ENCODE measurements around the gene TAS2R8. TPM values are rescaled to one million over a fixed set of nuclear protein-coding genes. Genes with fewer than 3 reads are reported as not detected.

TAS2R8 gene
- total RNA-seq (0.58 TPM), polyA plus RNA-seq (not detected)

- no peak within 1 kb of the TSS for H3K27ac ChIP-seq (ENCODE audit: low read depth)
- no peaks in the 10 kb centered on the region for H3K36me3 ChIP-seq (ENCODE audit: insufficient read depth)
- no peaks in the 10 kb centered on the region for H3K4me1 ChIP-seq (ENCODE audit: insufficient read depth)
- no peak within 1 kb of the TSS for H3K4me3 ChIP-seq (ENCODE audit: low read depth, low read length)
- WGBS = 74% methylated on average over 1 of the region's 1 CpG
- no peak for DNase-seq (ENCODE audit: extremely low spot score)
Observed at GRCh38 chr12:10807186-10807585, at the start of gene TAS2R8. Gene TAS2R8 (minus strand): TSS chr12:10807286. CDS start chr12:10806980, 306 bp downstream.

- Histone ChIP-seq H3K4me3 (ENCODE audit: low read depth, low read length) (no peak overlapping the region), H3K4me1 (ENCODE audit: insufficient read depth) (no peaks in the 10 kb centered on the region), H3K27ac (ENCODE audit: low read depth) (no peak overlapping the region), H3K36me3 (ENCODE audit: insufficient read depth) (peaks cover 2% of the 10 kb centered on the region)
- DNase-seq (ENCODE audit: extremely low spot score) = no peak
- WGBS = 98% methylated on average over 2 of the region's 2 CpGs
Observed at GRCh38 chr12:10855807-10856206, 48.7 kb upstream of the TAS2R8 start.

GRCh38 chr12:10853776-10854175, 46.7 kb upstream of the TAS2R8 start:
- H3K27ac ChIP-seq (ENCODE audit: low read depth) = no peak overlapping the region
- no peaks in the 10 kb centered on the region for H3K4me1 ChIP-seq (ENCODE audit: insufficient read depth)
- peaks cover 2% of the 10 kb centered on the region for H3K36me3 ChIP-seq (ENCODE audit: insufficient read depth)
- DNase-seq (ENCODE audit: extremely low spot score) = no peak
- H3K4me3 ChIP-seq (ENCODE audit: low read depth, low read length) = no peak overlapping the region
- 80% methylated on average over 2 of the region's 2 CpGs for WGBS

GRCh38 chr12:10851243-10851858, 44.3 kb upstream of the TAS2R8 start:
- 64% methylated on average over 4 of the region's 4 CpGs for WGBS
- no peaks in the 10 kb centered on the region for H3K4me1 ChIP-seq (ENCODE audit: insufficient read depth)
- peaks cover 2% of the 10 kb centered on the region for H3K36me3 ChIP-seq (ENCODE audit: insufficient read depth)
- DNase-seq (ENCODE audit: extremely low spot score) = no peak
- no peak overlapping the region for H3K4me3 ChIP-seq (ENCODE audit: low read depth, low read length)
- no peak overlapping the region for H3K27ac ChIP-seq (ENCODE audit: low read depth)

- DNase-seq (ENCODE audit: extremely low spot score) = no peak
- 90% methylated on average over 4 of the region's 4 CpGs for WGBS
- H3K4me1 ChIP-seq (ENCODE audit: insufficient read depth) = no peaks in the 10 kb centered on the region
- H3K36me3 ChIP-seq (ENCODE audit: insufficient read depth) = peaks cover 2% of the 10 kb centered on the region
- H3K27ac ChIP-seq (ENCODE audit: low read depth) = no peak within 1 kb of the TSS
- no peak within 1 kb of the TSS for H3K4me3 ChIP-seq (ENCODE audit: low read depth, low read length)
Observed at GRCh38 chr12:10849425-10849878, 42.4 kb upstream of the TAS2R8 start, which contains the start of gene PRR4. Gene PRR4 (minus strand): TSS chr12:10849475. CDS start chr12:10849437, 38 bp downstream.

- no peaks in the 10 kb centered on the region for H3K4me1 ChIP-seq (ENCODE audit: insufficient read depth)
- H3K4me3 ChIP-seq (ENCODE audit: low read depth, low read length) = no peak overlapping the region
- DNase-seq (ENCODE audit: extremely low spot score) = no peak
- no peak overlapping the region for H3K27ac ChIP-seq (ENCODE audit: low read depth)
- WGBS = 63% methylated on average over 2 of the region's 2 CpGs
- H3K36me3 ChIP-seq (ENCODE audit: insufficient read depth) = peaks cover 2% of the 10 kb centered on the region
Observed at GRCh38 chr12:10847744-10848143, 40.7 kb upstream of the TAS2R8 start.

GRCh38 chr12:10842862-10843261, 35.8 kb upstream of the TAS2R8 start:
- no peak for DNase-seq (ENCODE audit: extremely low spot score)
- H3K4me3 ChIP-seq (ENCODE audit: low read depth, low read length) = no peak overlapping the region
- no peaks in the 10 kb centered on the region for H3K36me3 ChIP-seq (ENCODE audit: insufficient read depth)
- no peaks in the 10 kb centered on the region for H3K4me1 ChIP-seq (ENCODE audit: insufficient read depth)
- WGBS = 94% methylated on average over 2 of the region's 2 CpGs
- H3K27ac ChIP-seq (ENCODE audit: low read depth) = no peak overlapping the region

- WGBS = 84% methylated on average over 3 of the region's 3 CpGs
- DNase-seq (ENCODE audit: extremely low spot score) = no peak
- no peaks in the 10 kb centered on the region for H3K36me3 ChIP-seq (ENCODE audit: insufficient read depth)
- H3K4me1 ChIP-seq (ENCODE audit: insufficient read depth) = no peaks in the 10 kb centered on the region
- H3K4me3 ChIP-seq (ENCODE audit: low read depth, low read length) = no peak overlapping the region
- H3K27ac ChIP-seq (ENCODE audit: low read depth) = no peak overlapping the region
Observed at GRCh38 chr12:10838461-10838860, 31.4 kb upstream of the TAS2R8 start.

GRCh38 chr12:10829994-10830393, 22.9 kb upstream of the TAS2R8 start:
- Histone ChIP-seq H3K4me1 (ENCODE audit: insufficient read depth) (no peaks in the 10 kb centered on the region), H3K27ac (ENCODE audit: low read depth) (no peak overlapping the region), H3K4me3 (ENCODE audit: low read depth, low read length) (no peak overlapping the region), H3K36me3 (ENCODE audit: insufficient read depth) (no peaks in the 10 kb centered on the region)
- DNase-seq (ENCODE audit: extremely low spot score) = no peak
- WGBS = 98% methylated on average over 1 of the region's 1 CpG

- Histone ChIP-seq H3K36me3 (ENCODE audit: insufficient read depth) (no peaks in the 10 kb centered on the region), H3K4me3 (ENCODE audit: low read depth, low read length) (no peak within 1 kb of the TSS), H3K4me1 (ENCODE audit: insufficient read depth) (no peaks in the 10 kb centered on the region), H3K27ac (ENCODE audit: low read depth) (no peak within 1 kb of the TSS)
- DNase-seq (ENCODE audit: extremely low spot score) = no peak
- 66% methylated on average over 3 of the region's 3 CpGs for WGBS
Observed at GRCh38 chr12:10826258-10826657, 19.2 kb upstream of the TAS2R8 start, which contains the start of gene TAS2R10. Gene TAS2R10 (minus strand): TSS chr12:10826358. CDS start chr12:10826269, 89 bp downstream.

GRCh38 chr12:10824957-10825356, 17.9 kb upstream of the TAS2R8 start:
- Histone ChIP-seq H3K4me1 (ENCODE audit: insufficient read depth) (no peaks in the 10 kb centered on the region), H3K36me3 (ENCODE audit: insufficient read depth) (no peaks in the 10 kb centered on the region), H3K4me3 (ENCODE audit: low read depth, low read length) (no peak overlapping the region), H3K27ac (ENCODE audit: low read depth) (no peak overlapping the region)
- 81% methylated on average over 3 of the region's 3 CpGs for WGBS
- no peak for DNase-seq (ENCODE audit: extremely low spot score)

- H3K27ac ChIP-seq (ENCODE audit: low read depth) = no peak overlapping the region
- H3K36me3 ChIP-seq (ENCODE audit: insufficient read depth) = no peaks in the 10 kb centered on the region
- DNase-seq (ENCODE audit: extremely low spot score) = no peak
- WGBS = 82% methylated on average over 3 of the region's 3 CpGs
- no peak overlapping the region for H3K4me3 ChIP-seq (ENCODE audit: low read depth, low read length)
- H3K4me1 ChIP-seq (ENCODE audit: insufficient read depth) = no peaks in the 10 kb centered on the region
Observed at GRCh38 chr12:10811883-10812536, 4.9 kb upstream of the TAS2R8 start.

GRCh38 chr12:10810068-10810467, 3.0 kb upstream of the TAS2R8 start, which contains the start of gene TAS2R9:
Gene TAS2R9 (minus strand): TSS chr12:10810168. CDS start chr12:10810075, 93 bp downstream.
- H3K27ac ChIP-seq (ENCODE audit: low read depth) = no peak within 1 kb of the TSS
- no peak within 1 kb of the TSS for H3K4me3 ChIP-seq (ENCODE audit: low read depth, low read length)
- H3K4me1 ChIP-seq (ENCODE audit: insufficient read depth) = no peaks in the 10 kb centered on the region
- no peak for DNase-seq (ENCODE audit: extremely low spot score)
- no peaks in the 10 kb centered on the region for H3K36me3 ChIP-seq (ENCODE audit: insufficient read depth)

- DNase-seq (ENCODE audit: extremely low spot score) = no peak
- Histone ChIP-seq H3K27ac (ENCODE audit: low read depth) (no peak within 1 kb of the TSS), H3K36me3 (ENCODE audit: insufficient read depth) (no peaks in the 10 kb centered on the region), H3K4me3 (ENCODE audit: low read depth, low read length) (no peak within 1 kb of the TSS), H3K4me1 (ENCODE audit: insufficient read depth) (no peaks in the 10 kb centered on the region)
- 48% methylated on average over 4 of the region's 4 CpGs for WGBS
Observed at GRCh38 chr12:10802587-10802986, 4.5 kb downstream of the TAS2R8 start, which contains the start of gene TAS2R7. Gene TAS2R7 (minus strand): TSS chr12:10802627. CDS start chr12:10802570, 57 bp downstream.
